GM12875 (cell line): ENCODE measurements around the gene MCF2L.

Source experiments
- H3K4me3 ChIP-seq: one replicate; pipeline ENCODE4 v1.5.1; 2011; ENCODE audit warnings: low read depth, low read length, control low read depth
- CTCF ChIP-seq: IDR thresholded peaks from 2 replicates; pipeline ENCODE4 v1.5.1; 2011; ENCODE audit warnings: low read depth, mild to moderate bottlenecking, control low read depth, inconsistent platforms, low read length, moderate library complexity, borderline replicate concordance; ENCODE audit not compliant: insufficient read depth

The MCF2L gene

DNA sequence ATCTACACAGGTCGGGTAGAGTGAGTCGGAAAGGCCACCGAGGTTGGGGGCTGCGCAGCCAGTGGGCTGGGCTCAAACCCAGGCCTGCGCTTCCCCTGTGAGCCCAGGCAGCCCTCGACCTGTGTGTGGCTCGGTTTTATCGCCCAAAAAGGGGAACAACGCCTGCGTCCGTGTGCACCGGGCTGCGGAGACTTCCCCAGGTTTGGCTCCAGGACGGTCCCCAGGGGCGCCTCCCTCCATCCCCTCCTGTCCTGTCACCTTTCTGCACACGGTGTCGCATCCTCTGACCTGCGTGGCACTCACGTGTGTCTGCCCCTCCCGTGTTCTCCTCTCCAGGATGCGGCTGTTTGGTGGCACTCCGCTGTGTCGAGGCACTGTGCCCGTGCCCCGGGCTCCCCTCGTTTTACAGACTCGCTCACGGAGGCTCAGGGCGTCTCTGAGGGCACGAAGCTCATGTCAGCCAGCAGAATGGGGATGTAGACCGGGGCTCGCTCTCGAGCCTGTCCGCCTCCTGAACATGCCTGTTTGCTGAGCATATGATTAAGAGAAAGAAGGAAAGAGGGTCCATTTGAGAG is 25.9 kb downstream of the MCF2L start:
- TF ChIP-seq CTCF, result no peak
- H3K4me3 ChIP-seq, result no peak overlapping the region

- no peak overlapping the region for H3K4me3 ChIP-seq
- TF ChIP-seq CTCF, result no peak
Measured at GRCh38 chr13:112995395-112996191, 26.6 kb downstream of the MCF2L start.

DNA sequence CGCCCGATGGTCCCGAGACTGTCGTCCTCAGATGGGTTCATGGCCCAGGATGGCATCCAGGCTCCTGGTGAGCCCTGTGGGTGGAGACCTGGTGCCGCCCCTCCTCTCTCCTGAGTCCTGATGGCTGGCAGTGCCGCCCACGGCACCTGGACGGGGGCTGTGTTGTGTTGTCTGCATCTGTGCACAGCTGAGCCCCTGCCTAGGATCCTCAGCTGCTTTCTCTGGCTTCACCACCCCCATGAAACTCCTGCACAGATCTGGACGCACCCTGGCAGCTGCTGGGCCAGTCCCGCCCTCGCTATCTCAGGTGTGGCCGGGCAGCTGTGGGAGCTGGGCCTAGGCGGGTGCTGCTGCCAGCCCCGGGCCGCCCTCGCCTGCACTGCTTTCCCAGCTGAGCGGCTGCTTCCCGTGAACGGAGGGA is 27.7 kb downstream of the MCF2L start:
- TF ChIP-seq CTCF, result no peak
- no peak overlapping the region for H3K4me3 ChIP-seq

DNA sequence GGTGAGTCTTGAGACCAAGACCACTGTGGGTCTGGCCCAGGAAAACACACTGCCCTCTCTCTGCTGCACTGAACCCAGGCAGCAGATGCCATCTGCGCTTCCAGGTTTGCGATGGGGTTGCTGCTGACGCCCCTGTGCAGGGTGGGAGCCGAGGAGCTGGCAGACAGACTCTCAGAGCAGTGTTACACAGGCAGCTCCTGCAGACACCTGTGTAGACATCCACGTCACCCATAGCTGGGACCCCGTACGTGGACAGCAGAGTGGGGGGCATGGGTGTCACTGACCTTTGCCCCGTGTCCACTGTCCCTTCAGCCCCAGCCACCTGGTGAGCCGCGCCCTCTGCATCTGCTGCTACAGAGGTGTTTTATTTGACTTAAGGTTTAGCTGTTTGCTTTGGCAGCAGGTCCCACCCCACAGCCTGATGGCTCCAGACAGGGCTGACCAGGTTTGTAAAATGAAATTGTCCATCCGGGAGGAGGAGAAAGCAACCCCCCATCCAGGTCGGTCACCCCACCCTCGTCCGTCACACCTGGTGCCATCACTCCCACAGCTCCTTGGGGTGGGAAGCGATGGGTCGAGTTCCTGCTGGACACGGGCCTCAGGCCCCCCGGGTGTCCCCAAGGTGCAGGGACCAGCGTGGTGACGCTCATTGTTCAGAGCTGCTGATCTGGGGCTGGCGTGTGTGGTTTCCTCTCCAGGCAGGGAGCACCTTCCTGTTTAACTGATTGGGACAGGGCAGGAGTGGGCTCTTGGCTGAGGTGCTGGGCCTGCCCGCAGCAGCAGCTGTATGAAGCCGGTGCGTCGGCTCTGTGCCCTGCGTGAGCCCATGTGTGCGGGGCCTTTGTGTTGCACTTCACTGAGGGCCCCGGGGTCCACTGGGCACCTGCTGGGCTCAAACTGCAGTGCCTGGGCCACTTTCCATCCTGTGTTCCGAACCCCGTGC is 28.4 kb downstream of the MCF2L start:
- TF ChIP-seq CTCF, result no peak
- H3K4me3 ChIP-seq, result no peak overlapping the region

DNA sequence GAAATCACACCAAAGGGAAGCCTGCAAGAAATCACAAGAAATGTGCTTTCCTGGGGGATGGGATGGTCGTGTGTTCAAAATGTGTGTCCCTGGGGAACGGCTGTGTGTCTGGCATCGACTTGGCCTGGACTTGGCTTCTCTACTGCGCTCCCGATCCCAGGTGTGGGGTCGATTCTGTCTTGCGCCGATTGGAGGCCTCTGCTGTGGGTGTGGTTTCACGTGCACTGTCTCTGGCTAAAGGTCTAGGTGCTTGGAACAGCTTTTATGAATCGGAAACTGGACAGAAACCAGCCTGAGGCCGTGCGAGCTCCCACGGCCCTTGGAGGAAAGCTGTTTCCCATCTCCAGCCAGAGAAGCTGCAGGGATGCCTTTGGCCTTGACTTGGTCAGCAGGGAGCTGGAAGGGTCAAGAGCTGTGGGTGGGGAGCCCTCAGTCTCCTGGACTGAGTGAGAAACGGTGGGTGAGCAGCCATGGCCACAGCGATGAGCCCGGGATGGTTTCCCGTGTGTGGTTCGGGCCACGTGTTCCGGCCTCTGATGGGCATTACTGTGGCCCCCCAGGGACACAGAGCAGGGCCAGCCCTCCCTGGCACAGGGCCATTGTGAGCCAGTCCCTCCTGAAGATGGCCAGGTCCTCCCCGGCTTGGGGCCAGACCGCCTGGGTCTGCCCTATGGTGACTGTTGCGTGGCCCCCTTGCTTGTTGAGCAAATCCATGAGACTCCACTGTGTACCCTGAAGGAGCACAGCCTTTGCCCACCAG is 29.7 kb downstream of the MCF2L start:
- H3K4me3 ChIP-seq, result no peak overlapping the region
- no peak for TF ChIP-seq CTCF

DNA sequence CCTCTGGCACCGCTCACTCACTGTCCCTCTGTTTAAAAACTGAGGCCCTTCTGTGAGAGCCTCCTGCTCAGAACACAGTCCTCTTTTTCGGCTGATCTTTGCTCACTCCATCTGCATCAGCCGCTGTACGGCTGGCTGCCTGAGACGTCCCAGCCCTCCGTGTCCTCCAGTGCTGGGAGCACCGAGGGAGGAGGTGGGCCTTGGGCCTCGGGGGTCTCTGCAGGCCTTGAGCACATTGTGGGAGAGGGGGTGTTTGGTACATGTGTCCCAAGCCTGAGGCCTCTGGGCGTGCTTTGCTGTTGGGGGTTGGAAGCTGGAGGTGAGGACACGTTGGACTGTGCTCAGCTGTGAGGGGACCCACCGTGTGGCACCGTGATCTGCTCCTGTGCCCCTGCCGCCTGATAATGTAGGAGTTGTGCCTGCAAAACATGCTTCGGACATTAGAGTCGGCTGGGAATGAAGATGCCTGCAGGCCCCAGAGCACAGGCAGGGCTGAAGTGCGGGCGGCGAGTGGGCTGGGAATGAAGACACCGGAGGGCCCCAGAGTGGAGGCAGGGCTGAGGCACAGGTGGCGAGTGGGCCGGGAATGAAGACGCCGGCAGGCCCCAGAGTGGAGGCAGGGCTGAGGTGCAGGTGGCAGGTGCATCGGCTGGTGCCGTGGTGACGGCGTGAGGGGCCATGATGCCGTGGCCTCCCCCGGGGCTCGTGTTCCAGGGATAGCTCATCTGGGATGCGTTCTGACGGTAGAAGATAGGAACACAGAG is 30.6 kb downstream of the MCF2L start:
- TF ChIP-seq CTCF, result no peak
- H3K4me3 ChIP-seq, result no peak overlapping the region
